GM23338 (cell line): ENCODE data around the gene ZNF524. TPM values are rescaled to one million over a fixed set of nuclear protein-coding genes. Genes with fewer than 3 reads are reported as not detected.

Source experiments
- ATAC-seq: fragments of 200-7000 bp; cut with Tn5 transposase; 3 replicates; pipeline ENCODE4 v1.9.1; 2020
- DNase-seq: peaks from one replicate; pipeline ENCODE4 v3.0.0-alpha.2; 2015; ENCODE audit warnings: low spot score
- H2AFZ ChIP-seq: fragments of 200-600 bp; sonication (generic); 2 replicates; pipeline ENCODE4 v1.8.0; 2016; ENCODE audit warnings: antibody characterized with exemption, mild to moderate bottlenecking, moderate library complexity
- H3F3A ChIP-seq: fragments of 200-600 bp; sonication (generic); replicated peaks from 2 replicates; pipeline ENCODE4 v1.8.0; 2017; ENCODE audit warnings: antibody characterized with exemption, mixed run types, low read depth
- H3K27ac ChIP-seq: fragments of 200-600 bp; sonication (generic); 2 replicates; pipeline ENCODE4 v1.6.1; 2016; ENCODE audit warnings: low read depth
- H3K27me3 ChIP-seq: fragments of 200-600 bp; sonication (generic); 2 replicates; pipeline ENCODE4 v1.8.0; 2016; ENCODE audit warnings: mild to moderate bottlenecking, mixed run types, moderate library complexity; ENCODE audit not compliant: insufficient read depth
- H3K36me3 ChIP-seq: fragments of 200-600 bp; sonication (generic); 2 replicates; pipeline ENCODE4 v1.8.0; 2016; ENCODE audit warnings: mild to moderate bottlenecking; ENCODE audit not compliant: insufficient read depth
- H3K4me1 ChIP-seq: fragments of 200-600 bp; sonication (generic); 2 replicates; pipeline ENCODE4 v1.8.0; 2016; ENCODE audit warnings: mild to moderate bottlenecking, moderate library complexity; ENCODE audit not compliant: insufficient read depth
- H3K4me2 ChIP-seq: fragments of 200-600 bp; sonication (generic); 2 replicates; pipeline ENCODE4 v1.7.1; 2017; ENCODE audit warnings: mixed run types
- H3K4me3 ChIP-seq: fragments of 200-600 bp; sonication (generic); 2 replicates; pipeline ENCODE4 v1.6.1; 2016; ENCODE audit warnings: mixed run types
- H3K79me2 ChIP-seq: fragments of 200-600 bp; sonication (generic); replicated peaks from 2 replicates; pipeline ENCODE4 v1.8.0; 2017; ENCODE audit warnings: mild to moderate bottlenecking; ENCODE audit not compliant: insufficient read depth
- H3K9me2 ChIP-seq: fragments of 200-600 bp; sonication (generic); 2 replicates; pipeline ENCODE4 v1.8.0; 2017; ENCODE audit not compliant: insufficient read depth
- H4K20me1 ChIP-seq: fragments of 200-600 bp; sonication (generic); replicated peaks from 2 replicates; pipeline ENCODE4 v1.8.0; 2017; ENCODE audit warnings: mild to moderate bottlenecking; ENCODE audit not compliant: insufficient read depth
- H3K27ac Mint-ChIP-seq: 2 replicates; pipeline ENCODE4 v1.8.0; 2020; ENCODE audit warnings: inconsistent platforms, mild to moderate bottlenecking, moderate library complexity, mixed read lengths
- H3K27me3 Mint-ChIP-seq: 3 replicates; pipeline ENCODE4 v1.8.0; 2022; ENCODE audit warnings: low read depth, mild to moderate bottlenecking, moderate library complexity, mixed read lengths, inconsistent platforms; ENCODE audit not compliant: insufficient read depth, poor library complexity
- H3K36me3 Mint-ChIP-seq: 3 replicates; pipeline ENCODE4 v1.8.0; 2021; ENCODE audit warnings: low read depth, mild to moderate bottlenecking, inconsistent platforms, moderate library complexity, mixed read lengths
- H3K4me1 Mint-ChIP-seq: 3 replicates; pipeline ENCODE4 v1.8.0; 2020; ENCODE audit warnings: mild to moderate bottlenecking, inconsistent platforms, mixed read lengths
- H3K4me3 Mint-ChIP-seq: 3 replicates; pipeline ENCODE4 v1.8.0; 2021; ENCODE audit warnings: moderate library complexity, mild to moderate bottlenecking, inconsistent platforms, mixed read lengths
- H3K9me3 Mint-ChIP-seq: 3 replicates; pipeline ENCODE4 v1.8.0; 2020; ENCODE audit warnings: moderate library complexity, mild to moderate bottlenecking, inconsistent platforms, mixed read lengths
- CREB1 ChIP-seq: fragments of 250-450 bp; sonication (Bioruptor Pico); IDR thresholded peaks from 2 replicates; pipeline ENCODE4 v1.5.0; 2020; ENCODE audit warnings: low read depth, mild to moderate bottlenecking, moderate library complexity
- CTCF ChIP-seq, 2 experiments: fragments of 200-600 bp in 1 of 2; sonication (generic) in 1 of 2; conservative IDR thresholded peaks; 2 replicates each; pipeline versions ENCODE4 v1.5.1 to v1.6.1; 2016 to 2017; ENCODE audit warnings: antibody characterized with exemption in 2 of 2, low read depth in 2 of 2, mild to moderate bottlenecking in 2 of 2, moderate library complexity in 1 of 2
- ETS1 ChIP-seq: IDR thresholded peaks from 2 replicates; pipeline ENCODE4 v1.6.1; 2016; ENCODE audit warnings: antibody characterized with exemption
- EZH2 ChIP-seq: fragments of 200-600 bp; sonication (generic); IDR thresholded peaks from one replicate; pipeline ENCODE4 v1.8.0; 2017; ENCODE audit warnings: antibody characterized with exemption, mild to moderate bottlenecking, low read depth; ENCODE audit not compliant: unreplicated experiment
- EZH2phosphoT487 ChIP-seq: fragments of 200-600 bp; sonication (generic); IDR thresholded peaks from one replicate; pipeline ENCODE4 v1.8.1; 2018; ENCODE audit warnings: antibody characterized with exemption; ENCODE audit not compliant: unreplicated experiment
- JUNB ChIP-seq: IDR thresholded peaks from one replicate; pipeline ENCODE4 v1.6.1; 2016; ENCODE audit warnings: antibody characterized with exemption; ENCODE audit not compliant: unreplicated experiment
- NANOG ChIP-seq: IDR thresholded peaks from 2 replicates; pipeline ENCODE4 v1.6.1; 2016; ENCODE audit warnings: antibody characterized with exemption, borderline replicate concordance
- POLR2AphosphoS5 ChIP-seq: IDR thresholded peaks from 2 replicates; pipeline ENCODE4 v1.6.1; 2016; ENCODE audit warnings: antibody characterized with exemption, low read depth
- STAT1 ChIP-seq: IDR thresholded peaks from one replicate; pipeline ENCODE4 v1.6.1; 2016; ENCODE audit warnings: antibody characterized with exemption; ENCODE audit not compliant: unreplicated experiment
- ZNF114 ChIP-seq: fragments of 250-450 bp; sonication (Bioruptor Pico); IDR thresholded peaks from 2 replicates; pipeline ENCODE4 v1.5.0; 2020; ENCODE audit warnings: mild to moderate bottlenecking, moderate library complexity
- ZNF331 ChIP-seq: fragments of 250-450 bp; sonication (Bioruptor Pico); IDR thresholded peaks from 2 replicates; pipeline ENCODE4 v1.5.0; 2020; ENCODE audit warnings: low read depth, mild to moderate bottlenecking, moderate library complexity
- ZNF462 ChIP-seq: fragments of 250-450 bp; sonication (Bioruptor Pico); IDR thresholded peaks from 2 replicates; pipeline ENCODE4 v1.5.0; 2020; ENCODE audit warnings: mild to moderate bottlenecking, moderate library complexity
- polyA plus RNA-seq: library from polyadenylated mRNA; unstranded; fragments of >200 nt; fragmentation: Nextera tagmentation; extraction: Ambion mirVana; gene quantifications from 2 replicates; pipeline ENCODE4 v1.2.1, GENCODE V29; 2016
- total RNA-seq: library from RNA; depleted of rRNA; stranded (reverse); fragments of >200 nt; shearing (Covaris generic); gene quantifications from 2 replicates; pipeline ENCODE4 v1.2.3, GENCODE V29; 2014
- TF ChIP-seq, protein P1 (sequence below): IDR thresholded peaks from one replicate; pipeline ENCODE4 v1.6.1; 2018; ENCODE audit warnings: antibody characterized with exemption; ENCODE audit not compliant: unreplicated experiment

ZNF524 gene
- total and polyA plus RNA-seq, 2 experiments from 2014 or later: 6.0 to 8.3 TPM

DNA sequence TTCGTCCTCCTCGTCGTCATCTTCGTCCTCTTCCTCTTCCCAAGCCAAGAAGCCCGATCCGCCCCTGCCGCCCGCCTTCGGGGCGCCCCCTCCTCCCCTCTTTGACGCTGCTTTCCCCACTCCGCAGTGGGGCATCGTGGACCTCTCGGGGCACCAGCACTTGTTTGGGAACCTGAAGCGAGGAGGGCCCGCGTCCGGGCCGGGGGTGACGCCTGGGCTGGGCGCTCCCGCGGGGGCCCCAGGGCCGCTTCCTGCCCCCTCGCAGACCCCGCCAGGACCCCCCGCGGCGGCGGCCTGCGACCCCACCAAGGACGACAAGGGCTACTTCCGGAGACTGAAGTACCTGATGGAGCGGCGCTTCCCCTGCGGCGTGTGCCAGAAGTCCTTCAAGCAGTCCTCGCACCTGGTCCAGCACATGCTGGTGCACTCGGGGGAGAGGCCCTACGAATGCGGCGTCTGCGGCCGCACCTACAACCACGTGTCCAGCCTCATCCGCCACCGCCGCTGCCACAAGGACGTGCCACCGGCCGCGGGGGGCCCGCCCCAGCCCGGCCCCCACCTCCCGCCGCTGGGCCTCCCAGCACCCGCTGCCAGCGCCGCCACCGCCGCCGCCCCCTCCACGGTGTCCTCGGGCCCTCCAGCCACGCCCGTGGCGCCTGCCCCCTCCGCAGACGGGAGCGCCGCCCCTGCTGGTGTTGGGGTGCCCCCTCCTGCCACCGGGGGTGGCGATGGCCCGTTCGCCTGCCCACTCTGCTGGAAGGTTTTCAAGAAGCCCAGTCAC is 14.0 kb downstream of the ZNF524 start:
- Histone ChIP-seq H3K27ac (no peak overlapping the region), H3K4me2 (no peak overlapping the region), H4K20me1 (peaks cover 26% of the 10 kb centered on the region), H3K36me3 (peaks cover 5% of the 10 kb centered on the region; the same call in 1 of the 2 replicates), H3K27me3 (no peaks in the 10 kb centered on the region), H3K4me3 (no peak overlapping the region), H3K9me2 (no peaks in the 10 kb centered on the region), H2AFZ (no peak overlapping the region), H3K4me1 (no peaks in the 10 kb centered on the region), H3F3A (0 out of 2 replicates have a peak, but pooled peaks cover 3% of the 10 kb centered on the region), H3K79me2 (peaks cover 2% of the 10 kb centered on the region; the same call in 1 of the 2 replicates)
- peak; percentile 3 for DNase-seq
- H3K27ac Mint-ChIP-seq: no peak overlapping the region
- no peak for ATAC-seq
- 0 out of 3 replicates have a peak, but pooled peaks cover 2% of the 10 kb centered on the region for H3K4me1 Mint-ChIP-seq
- peaks cover 13% of the 10 kb centered on the region for H3K27me3 Mint-ChIP-seq
- peaks cover 36% of the 10 kb centered on the region for H3K36me3 Mint-ChIP-seq
- H3K4me3 Mint-ChIP-seq: no peak overlapping the region
- H3K9me3 Mint-ChIP-seq: peaks cover 5% of the 10 kb centered on the region
- TF ChIP-seq ZNF331 (CRISPR knock-in tag) (no peak), CREB1 (no peak), ZNF114 (CRISPR knock-in tag) (no peak), CTCF (conservative IDR thresholded peaks at IDR 0.05; ENCODE audit: low read depth in 2 of 2) (no peak), NANOG (no peak), ETS1 (no peak), STAT1 (no peak), JUNB (no peak), ZNF462 (CRISPR knock-in tag) (no peak), POLR2AphosphoS5 (no peak), EZH2 (no peak), EZH2phosphoT487 (no peak)
- TF ChIP-seq, protein P1, sequence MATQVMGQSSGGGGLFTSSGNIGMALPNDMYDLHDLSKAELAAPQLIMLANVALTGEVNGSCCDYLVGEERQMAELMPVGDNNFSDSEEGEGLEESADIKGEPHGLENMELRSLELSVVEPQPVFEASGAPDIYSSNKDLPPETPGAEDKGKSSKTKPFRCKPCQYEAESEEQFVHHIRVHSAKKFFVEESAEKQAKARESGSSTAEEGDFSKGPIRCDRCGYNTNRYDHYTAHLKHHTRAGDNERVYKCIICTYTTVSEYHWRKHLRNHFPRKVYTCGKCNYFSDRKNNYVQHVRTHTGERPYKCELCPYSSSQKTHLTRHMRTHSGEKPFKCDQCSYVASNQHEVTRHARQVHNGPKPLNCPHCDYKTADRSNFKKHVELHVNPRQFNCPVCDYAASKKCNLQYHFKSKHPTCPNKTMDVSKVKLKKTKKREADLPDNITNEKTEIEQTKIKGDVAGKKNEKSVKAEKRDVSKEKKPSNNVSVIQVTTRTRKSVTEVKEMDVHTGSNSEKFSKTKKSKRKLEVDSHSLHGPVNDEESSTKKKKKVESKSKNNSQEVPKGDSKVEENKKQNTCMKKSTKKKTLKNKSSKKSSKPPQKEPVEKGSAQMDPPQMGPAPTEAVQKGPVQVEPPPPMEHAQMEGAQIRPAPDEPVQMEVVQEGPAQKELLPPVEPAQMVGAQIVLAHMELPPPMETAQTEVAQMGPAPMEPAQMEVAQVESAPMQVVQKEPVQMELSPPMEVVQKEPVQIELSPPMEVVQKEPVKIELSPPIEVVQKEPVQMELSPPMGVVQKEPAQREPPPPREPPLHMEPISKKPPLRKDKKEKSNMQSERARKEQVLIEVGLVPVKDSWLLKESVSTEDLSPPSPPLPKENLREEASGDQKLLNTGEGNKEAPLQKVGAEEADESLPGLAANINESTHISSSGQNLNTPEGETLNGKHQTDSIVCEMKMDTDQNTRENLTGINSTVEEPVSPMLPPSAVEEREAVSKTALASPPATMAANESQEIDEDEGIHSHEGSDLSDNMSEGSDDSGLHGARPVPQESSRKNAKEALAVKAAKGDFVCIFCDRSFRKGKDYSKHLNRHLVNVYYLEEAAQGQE: no peak
